Stomach smooth muscle (tissue), 2 donors: ENCODE measurements around the gene ADAT1.

Experiments
- H3K27ac ChIP-seq: one replicate; pipeline ENCODE4 v1.7.0; 2013; ENCODE audit warnings: mild to moderate bottlenecking, low read length, inconsistent platforms
- H3K27me3 ChIP-seq, 2 donors: one replicate each; pipeline ENCODE4 v1.7.0; 2013; ENCODE audit warnings: low read length in 2 of 2; ENCODE audit not compliant: insufficient read depth in 2 of 2, control insufficient read depth in 1 of 2
- H3K36me3 ChIP-seq, 2 donors: one replicate each; pipeline ENCODE4 v1.7.0; 2013; ENCODE audit warnings: low read length in 2 of 2; ENCODE audit not compliant: control insufficient read depth in 2 of 2, insufficient read depth in 2 of 2
- H3K4me1 ChIP-seq: one replicate; pipeline ENCODE4 v1.7.0; 2013; ENCODE audit warnings: low read length; ENCODE audit not compliant: control insufficient read depth, insufficient read depth
- H3K4me3 ChIP-seq, 2 donors: one replicate each; pipeline ENCODE4 v1.7.0; 2013; ENCODE audit warnings: low read length in 2 of 2
- H3K9ac ChIP-seq, 2 donors: one replicate each; pipeline ENCODE4 v1.7.0; 2013; ENCODE audit warnings: low read length in 2 of 2, mild to moderate bottlenecking in 1 of 2
- H3K9me3 ChIP-seq, 2 donors: one replicate each; pipeline ENCODE4 v1.7.0; 2013; ENCODE audit warnings: low read length in 2 of 2; ENCODE audit not compliant: control insufficient read depth in 2 of 2
- donor health status: healthy.
- donor health status: Pancreatic carcinoma.

The ADAT1 gene, protein sequence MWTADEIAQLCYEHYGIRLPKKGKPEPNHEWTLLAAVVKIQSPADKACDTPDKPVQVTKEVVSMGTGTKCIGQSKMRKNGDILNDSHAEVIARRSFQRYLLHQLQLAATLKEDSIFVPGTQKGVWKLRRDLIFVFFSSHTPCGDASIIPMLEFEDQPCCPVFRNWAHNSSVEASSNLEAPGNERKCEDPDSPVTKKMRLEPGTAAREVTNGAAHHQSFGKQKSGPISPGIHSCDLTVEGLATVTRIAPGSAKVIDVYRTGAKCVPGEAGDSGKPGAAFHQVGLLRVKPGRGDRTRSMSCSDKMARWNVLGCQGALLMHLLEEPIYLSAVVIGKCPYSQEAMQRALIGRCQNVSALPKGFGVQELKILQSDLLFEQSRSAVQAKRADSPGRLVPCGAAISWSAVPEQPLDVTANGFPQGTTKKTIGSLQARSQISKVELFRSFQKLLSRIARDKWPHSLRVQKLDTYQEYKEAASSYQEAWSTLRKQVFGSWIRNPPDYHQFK

DNA sequence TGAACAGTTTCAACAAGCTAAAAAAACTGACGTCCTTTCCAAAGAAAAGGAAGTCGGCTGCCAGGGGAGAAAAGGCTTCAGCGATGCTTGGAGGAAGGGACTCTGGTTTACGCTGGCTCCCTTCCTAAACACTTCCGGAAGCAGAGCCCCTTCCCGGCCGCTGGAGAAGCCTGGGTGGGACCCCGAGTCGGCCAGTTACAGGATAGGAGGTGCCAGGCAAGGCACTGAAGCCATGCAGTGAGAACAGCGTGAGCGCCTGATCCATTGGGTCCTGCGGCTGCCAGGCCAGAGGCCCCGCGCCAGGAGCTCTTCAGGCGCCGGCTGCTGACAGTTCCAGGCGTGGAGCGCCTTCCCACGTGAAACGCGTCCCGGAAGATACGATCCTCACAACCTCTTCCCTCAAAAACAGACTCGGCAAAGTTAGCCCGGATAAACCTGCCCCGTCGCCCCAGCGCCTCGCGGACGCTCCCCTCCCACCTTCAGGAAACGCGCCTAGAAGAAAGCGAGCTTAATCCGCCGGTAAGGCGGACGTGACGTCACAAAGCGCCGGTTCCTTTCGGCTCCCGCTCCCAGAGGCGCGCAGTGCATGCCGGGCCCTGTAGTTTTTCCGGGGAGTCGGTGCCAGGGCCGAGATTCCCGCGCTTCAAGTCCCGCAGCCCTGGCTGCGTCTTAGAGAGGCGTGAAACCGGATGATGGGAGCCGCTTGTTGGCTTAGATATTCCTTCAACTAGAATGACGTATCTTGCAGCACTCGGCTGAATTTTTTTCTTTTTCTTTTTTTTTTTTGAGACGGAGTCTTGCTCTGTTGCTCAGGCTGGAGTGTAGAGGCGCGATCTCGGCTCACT, at the start of gene ADAT1:
TSS of gene ADAT1 (minus strand) at position 521 of the 845 bp plus-strand sequence. CDS start 2,482 bp downstream, outside the sequence.
- H3K4me3 ChIP-seq = peak within 1 kb of the TSS; percentile 68 to 88
- H3K9ac ChIP-seq = peak within 1 kb of the TSS; percentile 91 to 94
- H3K9me3 ChIP-seq = no peaks in the 10 kb centered on the region
- H3K36me3 ChIP-seq = peaks cover 21 to 26% of the 10 kb centered on the region in 2 donors
- peaks cover 13% of the 10 kb centered on the region for H3K4me1 ChIP-seq
- peak within 1 kb of the TSS; percentile 90 for H3K27ac ChIP-seq
- no peaks in the 10 kb centered on the region for H3K27me3 ChIP-seq

DNA sequence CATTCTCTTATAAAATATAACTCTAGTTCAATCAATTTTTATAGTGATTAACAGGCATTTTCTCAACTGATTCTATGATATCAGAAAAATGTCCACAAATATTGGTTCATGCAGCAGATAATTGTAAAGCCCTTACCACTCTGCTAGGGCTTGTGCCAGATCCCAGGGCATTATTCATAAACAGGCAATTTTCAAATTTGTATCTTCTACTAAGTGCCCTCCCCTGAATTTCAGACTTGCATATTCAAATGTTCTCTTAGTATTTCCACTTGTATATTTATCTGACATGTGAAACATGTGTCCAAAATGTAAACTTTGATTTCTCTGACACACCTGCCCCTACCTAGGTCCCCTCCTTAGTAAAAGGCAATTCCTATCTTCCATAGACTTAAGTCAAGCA, 44.4 kb upstream of the ADAT1 start:
- Histone ChIP-seq H3K9me3 (no peaks in the 10 kb centered on the region), H3K36me3 (no peaks in the 10 kb centered on the region), H3K27ac (no peak overlapping the region), H3K9ac (no peak overlapping the region), H3K4me3 (no peak overlapping the region), H3K4me1 (no peaks in the 10 kb centered on the region), H3K27me3 (no peaks in the 10 kb centered on the region)

DNA sequence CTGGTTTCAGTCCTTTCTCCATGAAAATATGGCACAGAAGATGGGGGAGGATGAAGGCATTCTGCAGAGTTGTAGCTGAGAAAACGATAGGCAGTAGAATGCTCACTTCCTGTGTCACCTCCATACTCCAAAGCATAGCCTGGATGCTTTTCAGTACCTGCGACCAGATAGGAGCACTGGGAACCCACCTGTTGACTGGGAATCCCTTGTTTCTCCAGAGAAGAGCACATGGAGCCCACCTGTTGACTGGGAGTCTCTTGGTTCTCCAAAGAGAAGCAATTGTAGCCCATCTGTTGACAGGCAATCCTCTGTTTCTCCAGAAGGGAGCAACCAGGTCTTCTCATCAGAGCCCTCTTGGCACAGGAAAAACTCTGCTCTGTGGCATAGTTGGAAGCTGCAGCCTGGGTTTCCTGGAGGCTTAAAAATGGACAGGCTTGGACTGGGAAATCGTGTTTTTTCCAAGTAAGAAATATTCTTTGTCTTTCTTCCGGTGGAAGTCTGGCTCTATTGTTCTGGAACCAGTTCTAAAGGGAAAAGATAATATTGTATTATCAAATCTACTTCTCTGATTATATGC, 37.7 kb upstream of the ADAT1 start:
- H3K9ac ChIP-seq = no peak overlapping the region
- H3K4me1 ChIP-seq = no peaks in the 10 kb centered on the region
- H3K4me3 ChIP-seq = no peak overlapping the region
- no peaks in the 10 kb centered on the region for H3K27me3 ChIP-seq
- H3K36me3 ChIP-seq = peaks cover 20 to 28% of the 10 kb centered on the region in 2 donors
- no peak overlapping the region for H3K27ac ChIP-seq
- no peaks in the 10 kb centered on the region for H3K9me3 ChIP-seq

GRCh38 chr16:75660321-75660720, 37.2 kb upstream of the ADAT1 start:
- no peak overlapping the region for H3K27ac ChIP-seq
- H3K9ac ChIP-seq = no peak overlapping the region
- H3K36me3 ChIP-seq = peaks cover 23 to 33% of the 10 kb centered on the region in 2 donors

DNA sequence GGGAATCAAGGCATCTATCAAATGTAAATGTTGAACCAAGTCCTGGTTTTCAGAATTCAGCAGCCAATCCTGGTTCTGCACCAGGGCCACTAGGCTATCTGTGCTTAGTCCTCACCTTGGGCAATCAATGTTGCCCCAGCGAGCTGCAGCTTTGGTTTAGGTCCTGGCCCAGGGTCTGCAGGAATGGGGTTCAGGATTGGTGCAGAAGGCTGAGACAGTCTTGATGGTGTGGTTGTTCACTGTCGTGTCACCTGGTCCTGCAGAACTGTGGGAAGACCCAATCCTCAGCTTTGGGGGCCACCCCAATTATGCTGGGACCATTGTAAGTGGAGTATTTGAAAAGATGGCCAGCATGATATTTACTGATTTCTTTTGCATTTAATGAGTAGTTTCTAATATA, 35.1 kb upstream of the ADAT1 start:
- Histone ChIP-seq H3K27me3 (no peaks in the 10 kb centered on the region), H3K9me3 (no peaks in the 10 kb centered on the region), H3K4me3 (no peak overlapping the region), H3K27ac (no peak overlapping the region), H3K4me1 (no peaks in the 10 kb centered on the region), H3K36me3 (peaks cover 26 to 41% of the 10 kb centered on the region in 2 donors), H3K9ac (no peak overlapping the region)

More at GRCh38 chr16:75660321-75660720, 37.2 kb upstream of the ADAT1 start:
- H3K9me3 ChIP-seq = no peaks in the 10 kb centered on the region
- no peaks in the 10 kb centered on the region for H3K27me3 ChIP-seq
- H3K4me1 ChIP-seq = no peaks in the 10 kb centered on the region
- no peak overlapping the region for H3K4me3 ChIP-seq

DNA sequence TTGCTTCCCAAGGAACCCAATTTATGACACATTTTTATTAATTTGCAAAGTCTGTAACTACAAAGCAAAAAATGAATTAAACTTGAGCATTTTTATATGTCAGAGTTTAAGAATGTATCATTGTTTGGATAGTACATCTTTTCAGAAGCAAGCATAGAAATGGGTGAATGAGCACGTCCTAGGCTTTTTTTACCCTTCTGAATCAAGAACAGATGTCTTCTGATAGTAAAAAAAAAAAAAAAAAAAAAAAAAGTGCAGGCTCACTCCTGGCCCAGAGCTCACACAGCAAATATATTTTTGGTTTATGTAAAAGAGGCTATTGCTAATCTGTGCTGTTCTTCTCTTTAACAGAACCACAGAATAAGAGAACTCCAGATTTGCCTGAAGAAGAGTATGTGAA, 30.8 kb upstream of the ADAT1 start:
- Histone ChIP-seq H3K36me3 (peaks cover 20 to 32% of the 10 kb centered on the region in 2 donors), H3K4me1 (peaks cover 14% of the 10 kb centered on the region), H3K9me3 (no peaks in the 10 kb centered on the region), H3K9ac (no peak overlapping the region), H3K4me3 (no peak overlapping the region), H3K27me3 (no peaks in the 10 kb centered on the region), H3K27ac (no peak overlapping the region)

DNA sequence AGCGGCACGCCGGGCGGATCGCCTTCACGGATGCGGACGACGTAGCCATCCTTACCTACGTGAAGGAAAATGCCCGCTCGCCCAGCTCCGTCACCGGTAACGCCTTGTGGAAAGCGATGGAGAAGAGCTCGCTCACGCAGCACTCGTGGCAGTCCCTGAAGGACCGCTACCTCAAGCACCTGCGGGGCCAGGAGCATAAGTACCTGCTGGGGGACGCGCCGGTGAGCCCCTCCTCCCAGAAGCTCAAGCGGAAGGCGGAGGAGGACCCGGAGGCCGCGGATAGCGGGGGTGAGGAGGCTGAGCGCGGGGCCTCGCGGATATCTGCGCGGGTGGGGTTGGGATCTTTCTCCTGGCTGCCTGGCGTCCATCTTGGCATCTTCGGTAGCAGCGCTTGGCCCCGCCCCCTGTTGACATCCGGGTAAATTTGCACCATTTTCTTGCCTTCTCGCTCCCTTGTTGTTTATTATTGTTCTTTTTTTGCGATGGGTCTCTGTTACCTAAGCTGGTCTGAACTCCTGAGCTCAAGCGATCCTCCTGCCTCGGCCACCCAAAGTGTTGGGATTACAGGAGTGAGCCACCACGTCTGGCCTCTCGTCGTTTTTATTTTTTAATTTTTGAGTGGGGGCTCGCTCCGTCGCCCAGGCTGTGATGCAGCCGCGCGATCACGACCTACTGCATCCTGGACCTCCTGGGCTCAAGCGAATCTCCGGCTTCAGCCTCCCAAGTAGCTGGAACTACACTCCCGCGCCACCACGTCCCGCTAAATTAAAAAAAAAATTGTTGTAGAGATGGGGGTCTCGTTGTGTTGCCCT, 25.4 kb upstream of the ADAT1 start:
- H3K4me3 ChIP-seq = peak overlapping the region; percentile 99
- H3K4me1 ChIP-seq = peaks cover 25% of the 10 kb centered on the region

DNA sequence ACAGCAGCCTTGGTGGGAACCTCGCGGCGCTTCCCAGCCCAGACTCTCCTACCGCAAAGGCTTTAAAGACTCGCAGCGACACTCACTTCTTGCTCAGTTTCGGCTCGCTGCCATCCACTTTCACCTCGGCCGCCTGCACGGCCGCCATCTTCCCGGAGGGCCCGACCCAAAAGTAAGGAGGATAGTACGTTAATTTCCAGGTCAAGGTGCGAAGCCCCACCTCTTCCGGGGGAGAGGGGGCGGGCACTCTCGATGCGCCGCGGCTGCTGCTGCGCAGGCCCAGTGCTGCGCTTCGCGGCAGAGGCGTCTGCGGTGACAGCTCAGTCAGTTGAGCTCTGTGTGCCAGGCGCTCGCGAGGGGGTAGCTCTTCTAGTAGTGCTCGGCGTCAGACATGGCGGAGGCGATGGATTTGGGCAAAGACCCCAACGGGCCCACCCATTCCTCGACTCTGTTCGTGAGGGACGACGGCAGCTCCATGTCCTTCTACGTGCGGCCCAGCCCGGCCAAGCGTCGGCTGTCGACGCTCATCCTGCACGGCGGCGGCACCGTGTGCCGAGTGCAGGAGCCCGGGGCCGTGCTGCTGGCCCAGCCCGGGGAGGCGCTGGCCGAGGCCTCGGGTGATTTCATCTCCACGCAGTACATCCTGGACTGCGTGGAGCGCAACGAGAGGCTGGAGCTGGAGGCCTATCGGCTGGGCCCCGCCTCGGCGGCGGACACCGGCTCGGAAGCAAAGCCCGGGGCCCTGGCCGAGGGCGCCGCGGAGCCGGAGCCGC, 24.6 kb upstream of the ADAT1 start, which contains the start of the genes KARS1 and TERF2IP:
TSS of gene KARS1 (minus strand) at position 174 of the 773 bp plus-strand sequence. CDS start at position 148, 26 bp downstream.
TSS of gene TERF2IP (plus strand) at position 282 of the 773 bp plus-strand sequence. CDS start at position 392, 110 bp downstream.
- H3K27me3 ChIP-seq = no peaks in the 10 kb centered on the region
- peak within 1 kb of the TSS; percentile 99 for H3K4me3 ChIP-seq
- no peaks in the 10 kb centered on the region for H3K9me3 ChIP-seq
- peak within 1 kb of the TSS; percentile 90 for H3K27ac ChIP-seq
- peaks cover 4 to 15% of the 10 kb centered on the region in 2 donors for H3K36me3 ChIP-seq
- peaks cover 25% of the 10 kb centered on the region for H3K4me1 ChIP-seq
- peak within 1 kb of the TSS; percentile 95 to 98 for H3K9ac ChIP-seq

More for the DNA sequence above, 25.4 kb upstream of the ADAT1 start:
- H3K27ac ChIP-seq = peak overlapping the region; percentile 90
- H3K9me3 ChIP-seq = no peaks in the 10 kb centered on the region
- peaks cover 4 to 12% of the 10 kb centered on the region in 2 donors for H3K36me3 ChIP-seq
- H3K9ac ChIP-seq = peak overlapping the region; percentile 95 to 98
- no peaks in the 10 kb centered on the region for H3K27me3 ChIP-seq

DNA sequence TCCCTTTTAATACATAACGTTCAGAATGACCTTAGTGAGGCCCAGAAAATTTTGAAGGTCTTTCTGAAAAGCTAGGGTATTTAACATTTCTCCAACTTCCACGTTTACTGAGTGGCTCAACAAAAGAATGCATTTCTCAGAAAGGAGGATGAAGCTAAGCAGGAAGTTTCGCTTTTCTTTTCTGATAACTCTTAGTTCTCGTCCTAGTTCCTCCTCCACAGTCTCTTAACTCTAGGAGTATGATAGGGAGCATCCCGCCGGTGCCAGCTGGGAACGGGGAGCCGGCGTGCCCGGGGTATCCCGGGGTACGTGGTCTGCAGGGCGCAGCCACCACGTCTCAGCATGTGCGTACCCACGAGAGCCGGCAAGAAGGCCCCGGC, 24.0 kb upstream of the ADAT1 start:
- H3K4me3 ChIP-seq = peak overlapping the region; percentile 99
- peaks cover 25% of the 10 kb centered on the region for H3K4me1 ChIP-seq
- H3K9ac ChIP-seq = peak overlapping the region; percentile 95 to 98
- H3K36me3 ChIP-seq = peaks cover 7 to 17% of the 10 kb centered on the region in 2 donors
- H3K9me3 ChIP-seq = no peaks in the 10 kb centered on the region
- no peaks in the 10 kb centered on the region for H3K27me3 ChIP-seq
- H3K27ac ChIP-seq = peak overlapping the region; percentile 90
